Lower leg skin (tissue), 3 donors: ENCODE measurements around the gene SLAIN2.

Experiments used
- POLR2A ChIP-seq, 2 donors: fragments of 450-650 bp; IDR thresholded peaks; one replicate each; pipeline ENCODE4 v1.6.1; 2016 to 2017; ENCODE audit warnings: antibody characterized with exemption in 2 of 2, mild to moderate bottlenecking in 1 of 2, moderate library complexity in 1 of 2
- TF ChIP-seq, protein P1 (sequence below), 3 donors: fragments of 450-650 bp; IDR thresholded peaks; one replicate each; pipeline ENCODE4 v1.5.1; 2016; ENCODE audit warnings: antibody characterized with exemption in 3 of 3, mild to moderate bottlenecking in 3 of 3, moderate library complexity in 2 of 3

- TF ChIP-seq, protein P1, sequence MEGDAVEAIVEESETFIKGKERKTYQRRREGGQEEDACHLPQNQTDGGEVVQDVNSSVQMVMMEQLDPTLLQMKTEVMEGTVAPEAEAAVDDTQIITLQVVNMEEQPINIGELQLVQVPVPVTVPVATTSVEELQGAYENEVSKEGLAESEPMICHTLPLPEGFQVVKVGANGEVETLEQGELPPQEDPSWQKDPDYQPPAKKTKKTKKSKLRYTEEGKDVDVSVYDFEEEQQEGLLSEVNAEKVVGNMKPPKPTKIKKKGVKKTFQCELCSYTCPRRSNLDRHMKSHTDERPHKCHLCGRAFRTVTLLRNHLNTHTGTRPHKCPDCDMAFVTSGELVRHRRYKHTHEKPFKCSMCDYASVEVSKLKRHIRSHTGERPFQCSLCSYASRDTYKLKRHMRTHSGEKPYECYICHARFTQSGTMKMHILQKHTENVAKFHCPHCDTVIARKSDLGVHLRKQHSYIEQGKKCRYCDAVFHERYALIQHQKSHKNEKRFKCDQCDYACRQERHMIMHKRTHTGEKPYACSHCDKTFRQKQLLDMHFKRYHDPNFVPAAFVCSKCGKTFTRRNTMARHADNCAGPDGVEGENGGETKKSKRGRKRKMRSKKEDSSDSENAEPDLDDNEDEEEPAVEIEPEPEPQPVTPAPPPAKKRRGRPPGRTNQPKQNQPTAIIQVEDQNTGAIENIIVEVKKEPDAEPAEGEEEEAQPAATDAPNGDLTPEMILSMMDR (IDR thresholded peaks at IDR 0.05) = no peak
- no peak for TF ChIP-seq POLR2A (IDR thresholded peaks at IDR 0.05)
Measured at GRCh38 chr4:48367016-48367415, 25.7 kb downstream of the SLAIN2 start.
